Body of pancreas (tissue), 4 donors: ENCODE measurements around the gene NPY5R. TPM values are rescaled to one million over a fixed set of nuclear protein-coding genes. Genes with fewer than 3 reads are reported as not detected.

ENCODE experiments used
- ATAC-seq: fragments of 150-250 bp; one replicate; pipeline ENCODE4 v1.9.1; 2016
- DNase-seq, 4 donors: peaks; one replicate each; pipeline ENCODE4 v3.0.0-alpha.2; 2019
- H3K27ac ChIP-seq, 4 donors: fragments of 200-600 bp; sonication (generic); 1 replicate in 3 of 4; 2 replicates in 1 of 4; pipeline versions ENCODE4 v1.5.1 to v1.6.1; 2016 to 2019; ENCODE audit warnings: mild to moderate bottlenecking in 1 of 4, mixed read lengths in 1 of 4, moderate library complexity in 1 of 4
- H3K27me3 ChIP-seq, 2 donors: fragments of 200-600 bp; sonication (generic); one replicate each; pipeline ENCODE4 v1.6.0; 2016; ENCODE audit warnings: mild to moderate bottlenecking in 1 of 2
- H3K36me3 ChIP-seq, 2 donors: fragments of 200-600 bp; sonication (generic); replicated peaks in 1 of 2; 2 replicates each; pipeline ENCODE4 v1.5.1; 2016; ENCODE audit warnings: low read depth in 2 of 2; ENCODE audit not compliant: insufficient read depth in 1 of 2
- H3K4me1 ChIP-seq: fragments of 200-600 bp; sonication (generic); one replicate; pipeline ENCODE4 v1.6.0; 2016
- H3K4me3 ChIP-seq, 2 donors: fragments of 200-600 bp; sonication (generic); 1 replicate in 1 of 2; 2 replicates in 1 of 2; pipeline ENCODE4 v1.5.1; 2016 to 2019
- H3K9me3 ChIP-seq, 3 donors: fragments of 200-600 bp; sonication (generic); 1 replicate in 2 of 3; 2 replicates in 1 of 3; pipeline ENCODE4 v1.5.1; 2016
- CTCF ChIP-seq, 7 experiments: fragments of 450-650 bp in 4 of 7; fragments of 200-600 bp in 3 of 7; sonication (generic) in 3 of 7; IDR thresholded peaks; one replicate each; pipeline ENCODE4 v1.5.1; 2016 to 2019; ENCODE audit warnings: antibody characterized with exemption in 7 of 7
- POLR2A ChIP-seq, 3 donors: fragments of 450-650 bp; IDR thresholded peaks; one replicate each; pipeline ENCODE4 v1.6.1; 2016; ENCODE audit warnings: antibody characterized with exemption in 3 of 3, mild to moderate bottlenecking in 2 of 3
- WGBS, 2 donors: methylation state at CpG; one replicate each; pipeline ENCODE4 v1.1.5; 2017; 5-methylcytosine and 5-hydroxymethylcytosine counted together
- intact Hi-C: fragments of 100-400 bp; cut with DNase I; formaldehyde crosslinking; loops from one replicate; pipeline ENCODE4 v1.15.1; 2023
- total RNA-seq, 2 donors: library from RNA; depleted of rRNA; stranded (reverse); fragments of >200 nt; gene quantifications; one replicate each; pipeline ENCODE4 v1.1.0, GENCODE V29; 2016

Gene NPY5R
- total RNA-seq, 2 donors from 2014 or later: 0.52 TPM; not detected in 1

- no peak for ATAC-seq
These were observed 57.2 kb downstream of the NPY5R start for GRCh38 chr4:163400911-163401310.

More at GRCh38 chr4:163400911-163401310, 57.2 kb downstream of the NPY5R start:
- intact Hi-C loops: no loop called here
- no peak overlapping the region for H3K4me3 ChIP-seq
- no peaks in the 10 kb centered on the region for H3K9me3 ChIP-seq
- TF ChIP-seq CTCF (IDR thresholded peaks at IDR 0.05) (no peak), POLR2A (IDR thresholded peaks at IDR 0.05) (no peak)
- DNase-seq: no peak
- 37 to 41% methylated on average over 4 of the region's 4 CpGs for WGBS, 2 donors
- no peak overlapping the region for H3K27ac ChIP-seq
- H3K4me1 ChIP-seq: peaks cover 8% of the 10 kb centered on the region
- no peaks in the 10 kb centered on the region for H3K27me3 ChIP-seq
- no peaks in the 10 kb centered on the region for H3K36me3 ChIP-seq

Other genes starting within 250 kb of the NPY5R start
- 10 to 100 TPM; 15.3 to 23.1 TPM for gene NAF1, start 177.0 kb upstream of the NPY5R start, total RNA-seq
- 10 to 100 TPM in 1 of 2 donors, 1 to 10 TPM in 1; 4.9 to 14.0 TPM for gene NPY1R, start 11.3 kb upstream of the NPY5R start, total RNA-seq
- gene TKTL2, start 129.9 kb downstream of the NPY5R start, total RNA-seq: not detected
- gene TMA16, start 150.8 kb downstream of the NPY5R start, total RNA-seq: 10 to 100 TPM; 17.5 to 19.2 TPM